Vagina (tissue), 2 donors: ENCODE results near the gene OXNAD1. TPM values are rescaled to one million over a fixed set of nuclear protein-coding genes. Genes with fewer than 3 reads are reported as not detected.

ENCODE experiments used
- DNase-seq, 2 donors: peaks; one replicate each; pipeline ENCODE4 v3.0.0-alpha.2; 2017; ENCODE audit errors: extremely low spot score in 2 of 2
- H3K27ac ChIP-seq: fragments of 200-600 bp; sonication (generic); one replicate; pipeline ENCODE4 v1.5.1; 2019
- H3K27me3 ChIP-seq: fragments of 200-600 bp; sonication (generic); one replicate; pipeline ENCODE4 v1.5.1; 2019
- H3K36me3 ChIP-seq, 2 donors: fragments of 200-600 bp; sonication (generic); one replicate each; pipeline ENCODE4 v1.5.1; 2017 to 2019
- H3K4me1 ChIP-seq: fragments of 200-600 bp; sonication (generic); one replicate; pipeline ENCODE4 v1.5.1; 2019
- H3K4me3 ChIP-seq, 2 donors: fragments of 200-600 bp; sonication (generic); 1 replicate in 1 of 2; 2 replicates in 1 of 2; pipeline ENCODE4 v1.5.1; 2016 to 2019
- H3K9me3 ChIP-seq: fragments of 200-600 bp; sonication (generic); one replicate; pipeline ENCODE4 v1.5.1; 2019
- CTCF ChIP-seq, 3 experiments: fragments of 450-650 bp in 2 of 3; fragments of 200-600 bp in 1 of 3; sonication (generic) in 1 of 3; IDR thresholded peaks; one replicate each; pipeline ENCODE4 v1.5.1; 2017 to 2019; ENCODE audit warnings: antibody characterized with exemption in 3 of 3, mild to moderate bottlenecking in 2 of 3, moderate library complexity in 2 of 3
- POLR2A ChIP-seq, 2 donors: fragments of 450-650 bp; IDR thresholded peaks; one replicate each; pipeline ENCODE4 v1.6.1; 2017; ENCODE audit warnings: antibody characterized with exemption in 2 of 2, mild to moderate bottlenecking in 2 of 2, moderate library complexity in 2 of 2
- POLR2AphosphoS5 ChIP-seq, 2 donors: sonication (generic); formaldehyde crosslinking; IDR thresholded peaks; one replicate each; pipeline ENCODE4 v1.9.0; 2017; ENCODE audit warnings: antibody characterized with exemption in 2 of 2, mild to moderate bottlenecking in 2 of 2, low read depth in 1 of 2; ENCODE audit not compliant: insufficient read depth in 1 of 2
- intact Hi-C: fragments of 100-400 bp; cut with DNase I; formaldehyde crosslinking; loops from one replicate; pipeline ENCODE4 v1.15.1; 2023
- total RNA-seq: library from RNA; depleted of rRNA; stranded (reverse); fragments of >200 nt; gene quantifications from one replicate; pipeline ENCODE4 v1.2.3, GENCODE V29; 2016

Gene OXNAD1
- total RNA-seq, 1 donor from 2014 or later = 30.0 TPM

- no peak for DNase-seq
- H3K9me3 ChIP-seq = no peaks in the 10 kb centered on the region
- no peak overlapping the region for H3K4me3 ChIP-seq
- H3K4me1 ChIP-seq = peaks cover 17% of the 10 kb centered on the region
- TF ChIP-seq CTCF (IDR thresholded peaks at IDR 0.05) (no peak), POLR2A (IDR thresholded peaks at IDR 0.05) (no peak), POLR2AphosphoS5 (IDR thresholded peaks at IDR 0.05; ENCODE audit: insufficient read depth in 1 of 2, low read depth in 1 of 2) (no peak)
- H3K36me3 ChIP-seq = peaks cover 0 to 26% of the 10 kb centered on the region in 2 donors
- H3K27ac ChIP-seq = no peak overlapping the region
- no peaks in the 10 kb centered on the region for H3K27me3 ChIP-seq
- intact Hi-C loops = loop anchor here (10.0 kb wide), 1 partner anchor 197 kb away; the partner anchor contains the start of gene RFTN1
Observed at GRCh38 chr3:16317561-16317945, 52.5 kb downstream of the OXNAD1 start.

GRCh38 chr3:16318176-16318575, 53.2 kb downstream of the OXNAD1 start:
- Histone ChIP-seq H3K27ac (no peak overlapping the region), H3K27me3 (no peaks in the 10 kb centered on the region), H3K9me3 (no peaks in the 10 kb centered on the region), H3K4me1 (peaks cover 17% of the 10 kb centered on the region), H3K36me3 (peaks cover 0 to 26% of the 10 kb centered on the region in 2 donors), H3K4me3 (no peak overlapping the region)
- DNase-seq = no peak
- TF ChIP-seq POLR2A (IDR thresholded peaks at IDR 0.05) = no peak
- intact Hi-C loops = loop anchor here (10.0 kb wide), 1 partner anchor 197 kb away; the partner anchor contains the start of gene RFTN1

GRCh38 chr3:16319307-16319706, 54.3 kb downstream of the OXNAD1 start:
- Histone ChIP-seq H3K27ac (no peak overlapping the region), H3K4me3 (no peak overlapping the region), H3K36me3 (peaks cover 0 to 26% of the 10 kb centered on the region in 2 donors), H3K9me3 (no peaks in the 10 kb centered on the region), H3K4me1 (peaks cover 17% of the 10 kb centered on the region), H3K27me3 (no peaks in the 10 kb centered on the region)
- TF ChIP-seq CTCF (IDR thresholded peaks at IDR 0.05) = peak in 1 of 3 experiments; percentile 23
- no peak for TF ChIP-seq POLR2A (IDR thresholded peaks at IDR 0.05)
- no peak for TF ChIP-seq POLR2AphosphoS5 (IDR thresholded peaks at IDR 0.05; ENCODE audit: insufficient read depth in 1 of 2, low read depth in 1 of 2)
- intact Hi-C loops = loop anchor here (10.0 kb wide), 1 partner anchor 195 kb away; the partner anchor contains the start of gene RFTN1
- DNase-seq = no peak

- Histone ChIP-seq H3K4me3 (no peak overlapping the region), H3K9me3 (no peaks in the 10 kb centered on the region), H3K27me3 (no peaks in the 10 kb centered on the region), H3K27ac (no peak overlapping the region), H3K36me3 (peaks cover 0 to 26% of the 10 kb centered on the region in 2 donors), H3K4me1 (peaks cover 17% of the 10 kb centered on the region)
- no peak for DNase-seq
- intact Hi-C loops = loop anchor here (10.0 kb wide), 1 partner anchor 195 kb away; the partner anchor contains the start of gene RFTN1
- TF ChIP-seq POLR2AphosphoS5 (IDR thresholded peaks at IDR 0.05; ENCODE audit: insufficient read depth in 1 of 2, low read depth in 1 of 2) (no peak), POLR2A (IDR thresholded peaks at IDR 0.05) (no peak), CTCF (IDR thresholded peaks at IDR 0.05) (no peak)
Observed at GRCh38 chr3:16319723-16320122, 54.7 kb downstream of the OXNAD1 start.

- DNase-seq = no peak
- no peak overlapping the region for H3K4me3 ChIP-seq
- H3K27ac ChIP-seq = no peak overlapping the region
- intact Hi-C loops = no loop called here
- H3K9me3 ChIP-seq = no peaks in the 10 kb centered on the region
- H3K27me3 ChIP-seq = no peaks in the 10 kb centered on the region
- H3K36me3 ChIP-seq = peaks cover 0 to 26% of the 10 kb centered on the region in 2 donors
- TF ChIP-seq POLR2A (IDR thresholded peaks at IDR 0.05) (no peak), POLR2AphosphoS5 (IDR thresholded peaks at IDR 0.05; ENCODE audit: insufficient read depth in 1 of 2, low read depth in 1 of 2) (no peak), CTCF (IDR thresholded peaks at IDR 0.05) (no peak)
- peaks cover 17% of the 10 kb centered on the region for H3K4me1 ChIP-seq
Observed at GRCh38 chr3:16320711-16321110, 55.7 kb downstream of the OXNAD1 start.
